ENCODE results near the gene PANX3.

PANX3 gene

DNA sequence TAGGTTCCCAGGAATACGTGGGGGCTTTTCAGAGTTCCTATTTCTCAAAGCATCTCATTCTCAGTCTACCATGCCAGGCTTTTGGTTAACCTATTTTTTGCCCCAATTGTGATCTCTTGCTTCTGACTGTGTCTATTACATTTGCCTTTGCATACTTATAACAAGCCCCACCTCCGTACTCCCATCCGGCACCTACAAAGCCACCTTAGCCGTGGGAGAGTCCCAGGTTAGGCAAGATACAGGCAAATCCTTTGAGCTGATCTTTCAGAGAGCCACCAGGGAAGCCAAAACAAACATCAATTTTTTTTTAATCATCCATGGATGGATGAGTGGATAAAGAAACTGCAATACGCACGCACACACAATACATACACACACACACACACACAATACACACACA, 18.6 kb upstream of the PANX3 start (continued):
- TF ChIP-seq, protein P1, sequence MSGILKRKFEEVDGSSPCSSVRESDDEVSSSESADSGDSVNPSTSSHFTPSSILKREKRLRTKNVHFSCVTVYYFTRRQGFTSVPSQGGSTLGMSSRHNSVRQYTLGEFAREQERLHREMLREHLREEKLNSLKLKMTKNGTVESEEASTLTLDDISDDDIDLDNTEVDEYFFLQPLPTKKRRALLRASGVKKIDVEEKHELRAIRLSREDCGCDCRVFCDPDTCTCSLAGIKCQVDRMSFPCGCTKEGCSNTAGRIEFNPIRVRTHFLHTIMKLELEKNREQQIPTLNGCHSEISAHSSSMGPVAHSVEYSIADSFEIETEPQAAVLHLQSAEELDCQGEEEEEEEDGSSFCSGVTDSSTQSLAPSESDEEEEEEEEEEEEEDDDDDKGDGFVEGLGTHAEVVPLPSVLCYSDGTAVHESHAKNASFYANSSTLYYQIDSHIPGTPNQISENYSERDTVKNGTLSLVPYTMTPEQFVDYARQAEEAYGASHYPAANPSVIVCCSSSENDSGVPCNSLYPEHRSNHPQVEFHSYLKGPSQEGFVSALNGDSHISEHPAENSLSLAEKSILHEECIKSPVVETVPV (CRISPR knock-in tag; IDR thresholded peaks at IDR 0.05), result no peak
- TF ChIP-seq ZC3H10 (CRISPR knock-in tag; IDR thresholded peaks at IDR 0.05) (no peak), RARB (CRISPR knock-in tag; IDR thresholded peaks at IDR 0.05) (no peak), TOX (CRISPR knock-in tag; IDR thresholded peaks at IDR 0.05; ENCODE audit: borderline replicate concordance) (no peak)

DNA sequence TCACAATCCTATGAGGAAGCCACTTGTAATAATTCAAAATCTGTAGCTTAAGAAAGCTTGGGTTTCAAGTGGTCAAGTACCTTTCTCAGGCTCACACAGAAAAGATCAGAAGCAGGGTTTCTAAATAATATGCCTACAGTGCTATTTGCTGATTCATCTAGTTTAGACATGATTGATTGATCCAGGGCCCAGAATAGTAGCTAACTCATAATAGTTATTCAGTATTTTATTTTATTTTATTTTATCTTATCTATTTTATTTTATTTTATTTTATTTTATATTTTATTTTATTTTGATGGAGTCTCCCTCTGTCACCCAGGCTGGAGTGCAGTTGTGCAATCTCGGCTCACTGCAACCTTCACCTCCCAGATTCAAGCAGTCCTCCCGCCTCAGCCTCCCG, 15.9 kb upstream of the PANX3 start:
- ATAC-seq, result no peak
- TF ChIP-seq RARB (CRISPR knock-in tag; IDR thresholded peaks at IDR 0.05), result no peak
- no peak for TF ChIP-seq ZNF8 (CRISPR knock-in tag; IDR thresholded peaks at IDR 0.05)
- TF ChIP-seq OSR1 (CRISPR knock-in tag; IDR thresholded peaks at IDR 0.05), result no peak
- TF ChIP-seq ZC3H10 (CRISPR knock-in tag; IDR thresholded peaks at IDR 0.05), result no peak
- TF ChIP-seq, protein P2, sequence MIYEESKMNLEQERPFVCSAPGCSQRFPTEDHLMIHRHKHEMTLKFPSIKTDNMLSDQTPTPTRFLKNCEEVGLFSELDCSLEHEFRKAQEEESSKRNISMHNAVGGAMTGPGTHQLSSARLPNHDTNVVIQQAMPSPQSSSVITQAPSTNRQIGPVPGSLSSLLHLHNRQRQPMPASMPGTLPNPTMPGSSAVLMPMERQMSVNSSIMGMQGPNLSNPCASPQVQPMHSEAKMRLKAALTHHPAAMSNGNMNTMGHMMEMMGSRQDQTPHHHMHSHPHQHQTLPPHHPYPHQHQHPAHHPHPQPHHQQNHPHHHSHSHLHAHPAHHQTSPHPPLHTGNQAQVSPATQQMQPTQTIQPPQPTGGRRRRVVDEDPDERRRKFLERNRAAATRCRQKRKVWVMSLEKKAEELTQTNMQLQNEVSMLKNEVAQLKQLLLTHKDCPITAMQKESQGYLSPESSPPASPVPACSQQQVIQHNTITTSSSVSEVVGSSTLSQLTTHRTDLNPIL (CRISPR knock-in tag; IDR thresholded peaks at IDR 0.05; ENCODE audit: low read depth), result no peak
- TF ChIP-seq, protein P3, sequence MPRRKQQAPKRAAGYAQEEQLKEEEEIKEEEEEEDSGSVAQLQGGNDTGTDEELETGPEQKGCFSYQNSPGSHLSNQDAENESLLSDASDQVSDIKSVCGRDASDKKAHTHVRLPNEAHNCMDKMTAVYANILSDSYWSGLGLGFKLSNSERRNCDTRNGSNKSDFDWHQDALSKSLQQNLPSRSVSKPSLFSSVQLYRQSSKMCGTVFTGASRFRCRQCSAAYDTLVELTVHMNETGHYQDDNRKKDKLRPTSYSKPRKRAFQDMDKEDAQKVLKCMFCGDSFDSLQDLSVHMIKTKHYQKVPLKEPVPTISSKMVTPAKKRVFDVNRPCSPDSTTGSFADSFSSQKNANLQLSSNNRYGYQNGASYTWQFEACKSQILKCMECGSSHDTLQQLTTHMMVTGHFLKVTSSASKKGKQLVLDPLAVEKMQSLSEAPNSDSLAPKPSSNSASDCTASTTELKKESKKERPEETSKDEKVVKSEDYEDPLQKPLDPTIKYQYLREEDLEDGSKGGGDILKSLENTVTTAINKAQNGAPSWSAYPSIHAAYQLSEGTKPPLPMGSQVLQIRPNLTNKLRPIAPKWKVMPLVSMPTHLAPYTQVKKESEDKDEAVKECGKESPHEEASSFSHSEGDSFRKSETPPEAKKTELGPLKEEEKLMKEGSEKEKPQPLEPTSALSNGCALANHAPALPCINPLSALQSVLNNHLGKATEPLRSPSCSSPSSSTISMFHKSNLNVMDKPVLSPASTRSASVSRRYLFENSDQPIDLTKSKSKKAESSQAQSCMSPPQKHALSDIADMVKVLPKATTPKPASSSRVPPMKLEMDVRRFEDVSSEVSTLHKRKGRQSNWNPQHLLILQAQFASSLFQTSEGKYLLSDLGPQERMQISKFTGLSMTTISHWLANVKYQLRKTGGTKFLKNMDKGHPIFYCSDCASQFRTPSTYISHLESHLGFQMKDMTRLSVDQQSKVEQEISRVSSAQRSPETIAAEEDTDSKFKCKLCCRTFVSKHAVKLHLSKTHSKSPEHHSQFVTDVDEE (CRISPR knock-in tag; IDR thresholded peaks at IDR 0.05), result no peak
- no peak for TF ChIP-seq TCF4 (CRISPR knock-in tag; IDR thresholded peaks at IDR 0.05; ENCODE audit: borderline replicate concordance)
- no peak for TF ChIP-seq PPARA (CRISPR knock-in tag; IDR thresholded peaks at IDR 0.05; ENCODE audit: borderline replicate concordance)
- TF ChIP-seq, protein P1 (CRISPR knock-in tag; IDR thresholded peaks at IDR 0.05), result no peak
- no peak for TF ChIP-seq ARNTL (CRISPR knock-in tag; IDR thresholded peaks at IDR 0.05; ENCODE audit: borderline replicate concordance, low read depth)
- no peak for TF ChIP-seq ESRRG (CRISPR knock-in tag; IDR thresholded peaks at IDR 0.05)
- TF ChIP-seq TOX (CRISPR knock-in tag; IDR thresholded peaks at IDR 0.05; ENCODE audit: borderline replicate concordance), result no peak
- TF ChIP-seq, protein P4, sequence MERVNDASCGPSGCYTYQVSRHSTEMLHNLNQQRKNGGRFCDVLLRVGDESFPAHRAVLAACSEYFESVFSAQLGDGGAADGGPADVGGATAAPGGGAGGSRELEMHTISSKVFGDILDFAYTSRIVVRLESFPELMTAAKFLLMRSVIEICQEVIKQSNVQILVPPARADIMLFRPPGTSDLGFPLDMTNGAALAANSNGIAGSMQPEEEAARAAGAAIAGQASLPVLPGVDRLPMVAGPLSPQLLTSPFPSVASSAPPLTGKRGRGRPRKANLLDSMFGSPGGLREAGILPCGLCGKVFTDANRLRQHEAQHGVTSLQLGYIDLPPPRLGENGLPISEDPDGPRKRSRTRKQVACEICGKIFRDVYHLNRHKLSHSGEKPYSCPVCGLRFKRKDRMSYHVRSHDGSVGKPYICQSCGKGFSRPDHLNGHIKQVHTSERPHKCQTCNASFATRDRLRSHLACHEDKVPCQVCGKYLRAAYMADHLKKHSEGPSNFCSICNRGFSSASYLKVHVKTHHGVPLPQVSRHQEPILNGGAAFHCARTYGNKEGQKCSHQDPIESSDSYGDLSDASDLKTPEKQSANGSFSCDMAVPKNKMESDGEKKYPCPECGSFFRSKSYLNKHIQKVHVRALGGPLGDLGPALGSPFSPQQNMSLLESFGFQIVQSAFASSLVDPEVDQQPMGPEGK (CRISPR knock-in tag; IDR thresholded peaks at IDR 0.05; ENCODE audit: borderline replicate concordance), result no peak
- TF ChIP-seq, protein P5, sequence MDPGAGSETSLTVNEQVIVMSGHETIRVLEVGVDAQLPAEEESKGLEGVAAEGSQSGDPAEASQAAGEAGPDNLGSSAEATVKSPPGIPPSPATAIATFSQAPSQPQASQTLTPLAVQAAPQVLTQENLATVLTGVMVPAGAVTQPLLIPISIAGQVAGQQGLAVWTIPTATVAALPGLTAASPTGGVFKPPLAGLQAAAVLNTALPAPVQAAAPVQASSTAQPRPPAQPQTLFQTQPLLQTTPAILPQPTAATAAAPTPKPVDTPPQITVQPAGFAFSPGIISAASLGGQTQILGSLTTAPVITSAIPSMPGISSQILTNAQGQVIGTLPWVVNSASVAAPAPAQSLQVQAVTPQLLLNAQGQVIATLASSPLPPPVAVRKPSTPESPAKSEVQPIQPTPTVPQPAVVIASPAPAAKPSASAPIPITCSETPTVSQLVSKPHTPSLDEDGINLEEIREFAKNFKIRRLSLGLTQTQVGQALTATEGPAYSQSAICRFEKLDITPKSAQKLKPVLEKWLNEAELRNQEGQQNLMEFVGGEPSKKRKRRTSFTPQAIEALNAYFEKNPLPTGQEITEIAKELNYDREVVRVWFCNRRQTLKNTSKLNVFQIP (CRISPR knock-in tag; IDR thresholded peaks at IDR 0.05; ENCODE audit: borderline replicate concordance, low read depth), result no peak

- ATAC-seq, result no peak
- TF ChIP-seq, protein P4 (CRISPR knock-in tag; IDR thresholded peaks at IDR 0.05; ENCODE audit: borderline replicate concordance), result no peak
- TF ChIP-seq, protein P1 (CRISPR knock-in tag; IDR thresholded peaks at IDR 0.05), result no peak
- no peak for TF ChIP-seq GLIS3 (CRISPR knock-in tag; IDR thresholded peaks at IDR 0.05)
These were observed 13.6 kb upstream of the PANX3 start for GRCh38 chr11:124597626-124598025.

Data from SK-N-SH treated with all-trans-retinoic acid at 6 μM for 48 hours (cell line).